Measurements from ENCODE around the gene WDFY4. TPM values are rescaled to one million over a fixed set of nuclear protein-coding genes. Genes with fewer than 3 reads are reported as not detected.

The WDFY4 gene
- polyA plus RNA-seq, 1 donor (not counting 4 experiments of a cell fraction or from before 2014, with no cell fraction given): 0.04 TPM

DNA sequence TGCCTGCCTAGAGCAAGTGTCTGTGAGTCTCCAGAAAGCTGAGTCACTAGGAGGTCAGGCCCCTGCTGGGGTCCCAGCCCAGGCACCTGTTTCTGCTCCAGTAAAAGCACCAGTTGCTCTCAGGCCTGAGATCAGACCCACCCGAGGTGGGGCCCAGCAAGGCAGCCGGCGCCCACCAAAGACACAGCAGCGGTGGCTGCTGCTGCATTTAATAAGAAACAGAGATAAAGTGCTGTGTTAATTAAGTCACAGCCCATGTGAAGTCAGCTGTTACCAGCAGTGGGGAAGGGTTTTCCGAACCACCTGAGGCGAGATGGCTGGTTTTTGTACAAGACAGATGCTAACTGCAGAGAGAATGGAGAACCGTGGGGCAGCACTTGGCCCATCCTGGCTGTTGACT, 267.0 kb downstream of the WDFY4 start:
- FAIRE-seq (no peak), DNase-seq (ENCODE audit: low read depth, low spot score) (no peak)
- Histone ChIP-seq H3K36me3 (ENCODE audit: control insufficient read depth in 2 of 2, extremely low read depth in 1 of 2, insufficient read depth in 2 of 2, low read length in 2 of 2) (no peaks in the 10 kb centered on the region), H3K27me3 (ENCODE audit: control insufficient read depth, extremely low read depth, insufficient read depth, low read length) (peaks cover 4% of the 10 kb centered on the region), H3K4me3 (ENCODE audit: control insufficient read depth in 2 of 3, extremely low read depth in 1 of 3, insufficient read depth in 2 of 3, low read depth in 1 of 3, low read length in 3 of 3) (no peak overlapping the region), H3K27ac (ENCODE audit: control insufficient read depth, insufficient read depth, low read length) (no peak overlapping the region), H3K4me2 (ENCODE audit: control insufficient read depth, extremely low read depth, insufficient read depth, low read depth, low read length) (no peak overlapping the region), H3K9me1 (ENCODE audit: control insufficient read depth, extremely low read depth, insufficient read depth, low read length) (no peaks in the 10 kb centered on the region), H3K9me3 (ENCODE audit: control insufficient read depth, low read depth, low read length) (no peaks in the 10 kb centered on the region), H2AFZ (ENCODE audit: control insufficient read depth, low read length) (no peak overlapping the region), H3K79me2 (ENCODE audit: control insufficient read depth, insufficient read depth, low read length) (no peaks in the 10 kb centered on the region), H3K9ac (ENCODE audit: control insufficient read depth, extremely low read depth, insufficient read depth, low read length) (no peak overlapping the region), H4K20me1 (ENCODE audit: control insufficient read depth, extremely low read depth, insufficient read depth, low read length) (no peaks in the 10 kb centered on the region), H3K4me1 (ENCODE audit: control insufficient read depth, extremely low read depth, insufficient read depth, low read length) (no peaks in the 10 kb centered on the region)
- TF ChIP-seq, protein P1, sequence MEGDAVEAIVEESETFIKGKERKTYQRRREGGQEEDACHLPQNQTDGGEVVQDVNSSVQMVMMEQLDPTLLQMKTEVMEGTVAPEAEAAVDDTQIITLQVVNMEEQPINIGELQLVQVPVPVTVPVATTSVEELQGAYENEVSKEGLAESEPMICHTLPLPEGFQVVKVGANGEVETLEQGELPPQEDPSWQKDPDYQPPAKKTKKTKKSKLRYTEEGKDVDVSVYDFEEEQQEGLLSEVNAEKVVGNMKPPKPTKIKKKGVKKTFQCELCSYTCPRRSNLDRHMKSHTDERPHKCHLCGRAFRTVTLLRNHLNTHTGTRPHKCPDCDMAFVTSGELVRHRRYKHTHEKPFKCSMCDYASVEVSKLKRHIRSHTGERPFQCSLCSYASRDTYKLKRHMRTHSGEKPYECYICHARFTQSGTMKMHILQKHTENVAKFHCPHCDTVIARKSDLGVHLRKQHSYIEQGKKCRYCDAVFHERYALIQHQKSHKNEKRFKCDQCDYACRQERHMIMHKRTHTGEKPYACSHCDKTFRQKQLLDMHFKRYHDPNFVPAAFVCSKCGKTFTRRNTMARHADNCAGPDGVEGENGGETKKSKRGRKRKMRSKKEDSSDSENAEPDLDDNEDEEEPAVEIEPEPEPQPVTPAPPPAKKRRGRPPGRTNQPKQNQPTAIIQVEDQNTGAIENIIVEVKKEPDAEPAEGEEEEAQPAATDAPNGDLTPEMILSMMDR (optimal IDR thresholded peaks at IDR 0.05 in 1 of 3, IDR thresholded peaks at IDR 0.05 in 1 of 3, conservative IDR thresholded peaks at IDR 0.05 in 1 of 3; ENCODE audit: extremely low read depth in 1 of 3, insufficient read depth in 2 of 3, low read length in 3 of 3): no peak
- dilution Hi-C loops (cut with MboI; ENCODE audit: extremely low pct_ligation_motif_present, low sequenced_read_pairs): no loop called here

GRCh38 chr10:48957361-48958151, 272.9 kb downstream of the WDFY4 start:
- FAIRE-seq: no peak
- TF ChIP-seq, protein P1 (optimal IDR thresholded peaks at IDR 0.05 in 1 of 3, IDR thresholded peaks at IDR 0.05 in 1 of 3, conservative IDR thresholded peaks at IDR 0.05 in 1 of 3; ENCODE audit: extremely low read depth in 1 of 3, insufficient read depth in 2 of 3, low read length in 3 of 3): no peak
- TF ChIP-seq EZH2 (IDR thresholded peaks at IDR 0.05; ENCODE audit: low read length): no peak

More at GRCh38 chr10:48957361-48958151, 272.9 kb downstream of the WDFY4 start:
- no peak overlapping the region for H3K9ac ChIP-seq (ENCODE audit: control insufficient read depth, extremely low read depth, insufficient read depth, low read length)
- no peak overlapping the region for H3K4me3 ChIP-seq (ENCODE audit: control insufficient read depth in 2 of 3, extremely low read depth in 1 of 3, insufficient read depth in 2 of 3, low read depth in 1 of 3, low read length in 3 of 3)
- H3K4me1 ChIP-seq (ENCODE audit: control insufficient read depth, extremely low read depth, insufficient read depth, low read length): no peaks in the 10 kb centered on the region
- H3K79me2 ChIP-seq (ENCODE audit: control insufficient read depth, insufficient read depth, low read length): no peaks in the 10 kb centered on the region
- H4K20me1 ChIP-seq (ENCODE audit: control insufficient read depth, extremely low read depth, insufficient read depth, low read length): no peaks in the 10 kb centered on the region
- no peaks in the 10 kb centered on the region for H3K36me3 ChIP-seq (ENCODE audit: control insufficient read depth in 2 of 2, extremely low read depth in 1 of 2, insufficient read depth in 2 of 2, low read length in 2 of 2)
- DNase-seq (ENCODE audit: low read depth, low spot score): no peak
- no peak overlapping the region for H3K27ac ChIP-seq (ENCODE audit: control insufficient read depth, insufficient read depth, low read length)
- H3K9me3 ChIP-seq (ENCODE audit: control insufficient read depth, low read depth, low read length): no peaks in the 10 kb centered on the region
- H3K4me2 ChIP-seq (ENCODE audit: control insufficient read depth, extremely low read depth, insufficient read depth, low read depth, low read length): no peak overlapping the region
- H3K27me3 ChIP-seq (ENCODE audit: control insufficient read depth, extremely low read depth, insufficient read depth, low read length): no peaks in the 10 kb centered on the region
- dilution Hi-C loops (cut with MboI; ENCODE audit: extremely low pct_ligation_motif_present, low sequenced_read_pairs): no loop called here
- H2AFZ ChIP-seq (ENCODE audit: control insufficient read depth, low read length): no peak overlapping the region
- H3K9me1 ChIP-seq (ENCODE audit: control insufficient read depth, extremely low read depth, insufficient read depth, low read length): no peaks in the 10 kb centered on the region

Measured in keratinocyte (primary cell).